GM15510 (cell line): ENCODE measurements around the gene PLPPR1.

ENCODE experiments used
- POLR2A ChIP-seq: IDR thresholded peaks from 3 replicates; pipeline ENCODE4 v1.6.1; 2011; ENCODE audit warnings: borderline replicate concordance; ENCODE audit not compliant: insufficient read length; ENCODE audit errors: extremely low read depth

PLPPR1 gene

DNA sequence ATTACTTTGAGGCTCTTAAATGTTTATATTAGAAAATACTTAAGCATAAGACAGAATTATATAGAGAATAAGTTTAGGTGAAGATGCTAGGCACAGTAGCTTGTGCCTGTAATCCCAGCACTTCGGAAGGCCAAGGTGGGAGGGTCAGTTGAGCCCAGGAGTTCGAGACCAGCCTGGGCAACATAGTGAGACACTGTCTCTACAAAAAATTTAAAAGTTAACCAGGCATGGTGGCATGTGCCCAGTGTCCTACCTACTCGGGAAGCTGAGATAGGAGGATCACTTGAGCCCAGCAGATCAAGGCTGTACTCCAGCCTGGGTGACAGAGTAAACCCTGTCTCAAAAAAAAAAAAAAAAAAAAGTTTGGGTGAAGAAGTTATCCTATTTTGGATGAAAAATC, 294.6 kb downstream of the PLPPR1 start:
- no peak for TF ChIP-seq POLR2A

- no peak for TF ChIP-seq POLR2A
These were observed 295.8 kb downstream of the PLPPR1 start for GRCh38 chr9:101324245-101324804.

DNA sequence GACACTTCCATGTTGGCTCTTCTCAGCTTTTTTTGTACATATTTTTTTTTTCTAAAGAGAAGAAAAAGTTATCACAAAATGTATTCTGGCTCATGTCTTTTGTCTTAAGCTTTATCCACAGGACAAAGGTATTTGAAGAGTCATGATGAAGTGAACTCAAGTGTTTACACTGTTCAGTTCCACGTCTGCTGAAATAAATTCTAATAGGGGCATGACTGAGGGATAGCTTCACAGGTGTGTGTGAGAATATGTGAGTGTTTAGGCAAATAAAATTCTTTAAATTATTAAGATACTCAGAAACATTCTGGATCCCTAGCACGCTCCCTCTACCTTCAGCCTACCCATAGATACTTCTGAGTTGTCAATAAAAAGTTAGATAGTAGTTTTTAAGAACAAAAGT, 296.5 kb downstream of the PLPPR1 start:
- TF ChIP-seq POLR2A, result no peak

GRCh38 chr9:101326035-101326434, 297.5 kb downstream of the PLPPR1 start:
- TF ChIP-seq POLR2A, result no peak

DNA sequence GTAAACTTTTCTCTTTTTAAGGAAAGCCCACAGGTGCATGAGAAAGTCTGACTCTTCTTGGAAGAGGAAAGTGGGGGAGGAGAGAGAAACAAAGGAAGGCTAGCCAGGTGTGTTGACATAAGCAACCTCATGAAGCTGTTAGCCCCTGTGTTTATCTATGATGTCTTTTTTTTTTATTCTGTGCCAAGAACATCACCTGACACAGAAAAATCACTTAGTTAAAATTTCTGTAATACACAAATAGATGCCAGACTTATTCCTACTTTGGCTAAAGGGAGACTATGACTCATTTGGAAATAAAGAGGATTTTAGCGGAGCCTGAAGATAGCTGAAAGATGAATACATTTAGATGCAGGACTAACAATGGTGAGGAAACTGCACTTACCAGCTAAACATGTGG, 298.0 kb downstream of the PLPPR1 start:
- no peak for TF ChIP-seq POLR2A

- TF ChIP-seq POLR2A, result no peak
These were observed 303.8 kb downstream of the PLPPR1 start for GRCh38 chr9:101332362-101332761.

DNA sequence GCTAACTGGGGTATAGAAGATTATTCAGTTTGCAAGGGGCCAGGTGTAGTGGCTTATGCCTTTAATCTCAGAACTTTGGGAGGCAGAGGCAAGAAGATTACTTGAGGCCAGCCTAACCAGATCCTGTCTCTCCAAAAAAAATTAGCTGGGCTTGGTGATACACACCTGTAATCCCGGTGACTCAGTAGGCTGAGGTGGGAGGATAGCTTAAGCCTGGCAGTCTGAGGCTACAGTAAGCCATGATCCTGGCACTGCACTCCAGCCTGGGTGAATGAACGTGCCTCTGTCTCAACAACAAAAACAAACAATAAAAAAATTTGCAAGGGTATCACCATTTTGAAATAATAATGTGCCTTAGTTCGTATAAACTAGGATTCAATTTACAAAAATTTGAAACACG, 305.0 kb downstream of the PLPPR1 start:
- TF ChIP-seq POLR2A, result no peak

DNA sequence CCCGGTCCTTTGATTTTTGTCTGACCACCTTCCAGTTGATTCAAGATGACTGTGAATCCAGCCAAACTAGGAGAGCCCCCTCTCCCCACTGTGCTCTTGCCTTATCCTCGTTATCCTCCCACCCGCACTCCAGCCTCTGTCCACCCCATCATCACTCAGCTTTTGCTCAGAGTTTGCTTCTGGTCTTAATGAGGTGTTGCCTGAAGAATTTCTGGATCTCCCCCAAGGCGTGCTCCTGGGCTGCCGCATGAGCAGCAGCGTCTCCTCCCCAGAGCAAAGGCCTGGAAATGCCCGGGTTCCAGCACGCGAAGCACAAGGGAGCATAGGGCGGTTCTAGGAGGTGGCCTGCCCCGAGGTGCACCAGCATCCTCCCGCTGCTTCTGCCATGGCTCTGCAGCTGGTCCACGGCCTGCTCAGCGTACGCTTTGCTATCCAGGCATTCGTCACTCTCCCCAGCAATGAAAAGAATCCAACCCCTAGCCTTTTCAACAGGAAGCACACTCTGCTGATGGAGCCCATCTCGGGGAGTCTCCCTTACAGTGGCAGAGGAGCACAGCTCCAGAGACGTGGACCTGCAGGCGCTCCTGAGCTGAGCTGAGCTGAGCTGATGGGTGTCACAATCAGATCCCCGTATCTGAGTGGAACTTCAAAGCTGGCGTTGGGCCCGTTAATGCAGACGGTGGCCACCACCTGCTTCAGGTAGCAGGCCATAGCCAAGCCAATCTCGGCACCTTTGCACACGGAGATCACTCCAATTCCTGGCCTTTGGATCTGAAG, 305.6 kb downstream of the PLPPR1 start:
- no peak for TF ChIP-seq POLR2A

- TF ChIP-seq POLR2A, result no peak
These were observed 307.6 kb downstream of the PLPPR1 start for GRCh38 chr9:101336091-101336490.

DNA sequence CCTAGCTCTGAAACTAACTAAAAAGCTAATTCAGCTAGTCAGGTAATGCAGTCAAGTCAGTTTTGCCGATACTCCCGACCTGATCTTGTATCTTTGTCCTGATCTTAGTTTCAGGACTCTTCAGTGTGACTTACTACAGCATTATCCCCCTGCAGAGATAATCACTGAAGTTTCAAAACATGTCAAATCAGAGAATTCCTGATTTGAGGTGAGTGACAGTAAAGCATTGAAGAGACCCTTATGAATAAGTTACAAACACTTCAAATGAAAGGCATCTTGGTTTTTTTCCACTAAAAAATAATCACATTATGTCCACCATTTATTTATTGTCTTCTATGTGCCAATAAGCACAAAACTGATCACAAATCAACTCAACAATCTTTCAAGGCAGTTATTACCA, 308.7 kb downstream of the PLPPR1 start:
- TF ChIP-seq POLR2A, result no peak

- TF ChIP-seq POLR2A, result no peak
These were observed 313.4 kb downstream of the PLPPR1 start for GRCh38 chr9:101341958-101342357.

- TF ChIP-seq POLR2A, result no peak
These were observed 314.1 kb downstream of the PLPPR1 start for GRCh38 chr9:101342595-101342994.

GRCh38 chr9:101350285-101350684, 321.8 kb downstream of the PLPPR1 start:
- no peak for TF ChIP-seq POLR2A

- no peak for TF ChIP-seq POLR2A
These were observed 324.5 kb downstream of the PLPPR1 start for GRCh38 chr9:101352892-101353463.

- no peak for TF ChIP-seq POLR2A
These were observed 325.2 kb downstream of the PLPPR1 start for GRCh38 chr9:101353683-101354082.

DNA sequence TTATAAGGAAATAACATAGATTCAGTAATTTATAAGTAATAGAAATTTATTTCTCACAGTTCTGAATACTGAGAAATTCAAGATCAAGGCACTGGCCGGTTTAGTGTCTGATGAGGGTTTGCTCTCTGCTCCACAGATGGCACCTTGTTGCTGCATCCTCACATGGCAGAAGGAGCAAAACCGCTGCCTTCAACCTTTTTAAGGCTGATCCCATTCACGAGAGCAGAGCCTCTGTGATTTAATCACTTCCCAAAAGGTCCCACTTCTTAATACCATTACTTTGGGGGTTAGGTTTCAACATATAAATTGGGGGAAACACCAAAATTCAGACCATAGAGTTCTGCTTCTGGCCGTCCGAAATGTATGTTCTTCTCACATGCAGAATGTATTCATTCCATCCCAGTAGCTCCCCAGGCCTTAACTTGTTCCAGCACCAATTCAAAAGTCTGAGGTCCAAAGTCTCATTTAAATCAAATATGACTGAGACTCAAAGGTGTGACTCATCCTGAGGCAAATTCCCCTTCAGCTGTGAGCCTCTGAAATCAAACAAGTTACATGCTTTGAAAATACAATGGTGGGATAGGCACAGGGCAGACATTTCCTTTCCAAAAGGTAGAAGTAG, 325.7 kb downstream of the PLPPR1 start:
- no peak for TF ChIP-seq POLR2A

- no peak for TF ChIP-seq POLR2A
These were observed 326.5 kb downstream of the PLPPR1 start for GRCh38 chr9:101354765-101355708.
